Tibial artery (tissue), 4 donors: ENCODE data around the gene SYCE3.
A peak's percentile ranks its signal among the peaks of the same experiment; 100 is the strongest.

Experiments
- DNase-seq, 2 donors: peaks; one replicate each; pipeline ENCODE4 v3.0.0-alpha.2; 2019
- H3K27ac ChIP-seq, 2 donors: fragments of 200-600 bp; sonication (generic) in 1 of 2; 1 replicate in 1 of 2; 2 replicates in 1 of 2; pipeline ENCODE4 v1.5.1; 2018 to 2019; ENCODE audit warnings: mild to moderate bottlenecking in 1 of 2
- H3K27me3 ChIP-seq, 2 donors: fragments of 200-600 bp; sonication (generic) in 1 of 2; one replicate each; pipeline versions ENCODE4 v1.5.1 to v1.6.0; 2016 to 2019
- H3K36me3 ChIP-seq, 3 donors: fragments of 200-600 bp; sonication (generic) in 2 of 3; one replicate each; pipeline ENCODE4 v1.5.1; 2016 to 2019; ENCODE audit warnings: mild to moderate bottlenecking in 2 of 3
- H3K4me1 ChIP-seq, 4 donors: fragments of 200-600 bp; sonication (generic) in 2 of 4; 1 replicate in 3 of 4; 2 replicates in 1 of 4; pipeline ENCODE4 v1.5.1; 2016 to 2019
- H3K4me3 ChIP-seq, 2 donors: fragments of 200-600 bp; sonication (generic) in 1 of 2; 1 replicate in 1 of 2; 2 replicates in 1 of 2; pipeline ENCODE4 v1.5.1; 2018 to 2019; ENCODE audit warnings: mild to moderate bottlenecking in 2 of 2
- H3K9me3 ChIP-seq, 3 donors: fragments of 200-600 bp; sonication (generic) in 1 of 3; one replicate each; pipeline ENCODE4 v1.5.1; 2016 to 2019
- intact Hi-C: fragments of 100-400 bp; cut with DNase I; formaldehyde crosslinking; loops from one replicate; pipeline ENCODE4 v1.15.0; 2023; ENCODE audit warnings: low total_unique reads
- TF ChIP-seq, protein P1 (sequence below), 2 experiments: fragments of 200-600 bp in 1 of 2; fragments of 450-650 bp in 1 of 2; IDR thresholded peaks; one replicate each; pipeline ENCODE4 v1.5.1; 2017 to 2019; ENCODE audit warnings: antibody characterized with exemption in 2 of 2, mild to moderate bottlenecking in 1 of 2, moderate library complexity in 1 of 2

SYCE3 gene

DNA sequence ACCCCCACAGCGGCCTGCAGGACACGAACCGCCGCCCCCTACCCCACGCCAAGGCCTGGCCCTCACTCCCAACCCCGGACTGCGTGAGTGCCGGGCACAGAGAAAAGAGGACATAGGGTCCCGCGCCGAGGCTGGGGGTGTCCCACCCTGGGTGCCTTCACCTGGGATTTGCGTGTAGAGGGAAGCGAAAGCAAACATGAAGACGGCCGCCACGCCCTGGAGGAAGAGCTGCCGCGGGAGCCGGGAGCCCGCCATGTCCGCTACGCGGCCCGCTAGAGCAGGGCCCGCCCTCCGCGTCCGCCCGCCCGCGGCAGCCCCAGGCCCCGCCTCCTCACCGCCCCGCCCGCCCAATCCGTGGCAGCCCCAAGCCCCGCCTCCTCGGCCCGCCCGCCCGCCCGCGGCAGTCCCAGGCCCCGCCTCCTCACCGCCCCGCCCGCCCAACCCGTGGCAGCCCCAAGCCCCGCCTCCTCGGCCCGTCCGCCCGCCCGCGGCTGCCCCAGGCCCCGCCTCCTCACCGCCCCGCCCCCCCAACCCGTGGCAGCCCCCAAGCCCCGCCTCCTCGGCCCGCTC lies 55.2 kb downstream of the SYCE3 start, which contains the start of gene LMF2:
LMF2 (minus strand) TSS at position 282 of the 570 bp plus-strand sequence; CDS start at position 255, 27 bp downstream.
- DNase-seq = peak; percentile 81 to 95
- intact Hi-C loops = loop anchor here (10.0 kb wide), 1 partner anchor 263 kb away; the partner anchor contains the start of gene TUBGCP6

DNA sequence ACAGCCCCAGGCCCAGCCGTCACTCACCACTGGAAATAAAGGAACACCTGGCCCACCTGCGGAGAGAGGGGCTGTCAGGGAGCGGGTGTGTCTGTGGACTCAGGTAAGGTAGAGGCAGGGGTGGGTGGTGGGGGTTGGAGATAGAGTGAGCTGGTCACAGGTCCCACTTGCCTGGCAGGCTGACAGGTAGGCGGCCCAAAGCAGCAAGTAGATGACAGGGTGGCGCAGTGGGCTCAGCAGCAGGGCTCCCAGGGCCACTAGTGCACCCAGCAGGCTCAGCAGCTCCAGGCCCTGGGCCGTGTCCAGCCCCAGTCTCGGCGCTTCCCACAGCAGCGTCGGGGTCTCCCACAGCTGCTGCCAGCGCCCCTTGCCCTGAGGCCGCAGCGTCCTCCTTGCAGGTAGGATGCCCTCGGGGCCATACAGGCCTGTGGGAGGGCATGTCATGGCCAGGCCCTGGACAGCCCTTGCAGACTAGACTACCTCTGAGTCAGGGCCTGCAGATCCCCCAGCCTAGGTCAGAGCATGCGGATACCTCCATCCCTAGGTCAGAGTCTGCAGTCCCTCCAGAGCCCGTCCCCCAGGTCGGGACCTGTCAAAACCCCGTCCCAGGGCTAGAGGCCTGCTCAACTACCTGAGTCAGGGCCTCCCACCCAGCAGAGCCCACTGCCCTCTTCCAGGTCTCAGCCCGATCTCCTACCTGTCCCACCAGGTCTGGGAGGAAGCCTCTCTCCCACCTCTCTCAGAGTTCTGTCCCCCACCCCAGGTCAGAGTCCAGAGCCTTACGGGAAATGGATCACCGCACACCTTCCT lies 55.9 kb downstream of the SYCE3 start:
- intact Hi-C loops = loop anchor here (10.0 kb wide), 1 partner anchor 262 kb away; the partner anchor contains the start of gene TUBGCP6
- H3K27me3 ChIP-seq = no peaks in the 10 kb centered on the region
- peaks cover 0 to 36% (median 19%) of the 10 kb centered on the region in 4 donors for H3K4me1 ChIP-seq
- H3K27ac ChIP-seq = peak overlapping the region; percentile 92 to 94
- peak overlapping the region; percentile 88 to 99 for H3K4me3 ChIP-seq
- no peak for DNase-seq
- H3K36me3 ChIP-seq = peaks cover 32 to 49% (median 34%) of the 10 kb centered on the region in 3 donors
- no peaks in the 10 kb centered on the region for H3K9me3 ChIP-seq
- TF ChIP-seq, protein P1, sequence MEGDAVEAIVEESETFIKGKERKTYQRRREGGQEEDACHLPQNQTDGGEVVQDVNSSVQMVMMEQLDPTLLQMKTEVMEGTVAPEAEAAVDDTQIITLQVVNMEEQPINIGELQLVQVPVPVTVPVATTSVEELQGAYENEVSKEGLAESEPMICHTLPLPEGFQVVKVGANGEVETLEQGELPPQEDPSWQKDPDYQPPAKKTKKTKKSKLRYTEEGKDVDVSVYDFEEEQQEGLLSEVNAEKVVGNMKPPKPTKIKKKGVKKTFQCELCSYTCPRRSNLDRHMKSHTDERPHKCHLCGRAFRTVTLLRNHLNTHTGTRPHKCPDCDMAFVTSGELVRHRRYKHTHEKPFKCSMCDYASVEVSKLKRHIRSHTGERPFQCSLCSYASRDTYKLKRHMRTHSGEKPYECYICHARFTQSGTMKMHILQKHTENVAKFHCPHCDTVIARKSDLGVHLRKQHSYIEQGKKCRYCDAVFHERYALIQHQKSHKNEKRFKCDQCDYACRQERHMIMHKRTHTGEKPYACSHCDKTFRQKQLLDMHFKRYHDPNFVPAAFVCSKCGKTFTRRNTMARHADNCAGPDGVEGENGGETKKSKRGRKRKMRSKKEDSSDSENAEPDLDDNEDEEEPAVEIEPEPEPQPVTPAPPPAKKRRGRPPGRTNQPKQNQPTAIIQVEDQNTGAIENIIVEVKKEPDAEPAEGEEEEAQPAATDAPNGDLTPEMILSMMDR (IDR thresholded peaks at IDR 0.05) = no peak

More for the DNA sequence above, 55.2 kb downstream of the SYCE3 start, which contains the start of gene LMF2:
- H3K36me3 ChIP-seq = peaks cover 29 to 43% (median 30%) of the 10 kb centered on the region in 3 donors
- H3K9me3 ChIP-seq = no peaks in the 10 kb centered on the region
- peak within 1 kb of the TSS; percentile 92 to 94 for H3K27ac ChIP-seq
- TF ChIP-seq, protein P1 (IDR thresholded peaks at IDR 0.05) = peak in 1 of 2 experiments; percentile 6
- peak within 1 kb of the TSS; percentile 88 to 99 for H3K4me3 ChIP-seq
- H3K4me1 ChIP-seq = peaks cover 0 to 36% (median 19%) of the 10 kb centered on the region in 4 donors
- H3K27me3 ChIP-seq = no peaks in the 10 kb centered on the region

DNA sequence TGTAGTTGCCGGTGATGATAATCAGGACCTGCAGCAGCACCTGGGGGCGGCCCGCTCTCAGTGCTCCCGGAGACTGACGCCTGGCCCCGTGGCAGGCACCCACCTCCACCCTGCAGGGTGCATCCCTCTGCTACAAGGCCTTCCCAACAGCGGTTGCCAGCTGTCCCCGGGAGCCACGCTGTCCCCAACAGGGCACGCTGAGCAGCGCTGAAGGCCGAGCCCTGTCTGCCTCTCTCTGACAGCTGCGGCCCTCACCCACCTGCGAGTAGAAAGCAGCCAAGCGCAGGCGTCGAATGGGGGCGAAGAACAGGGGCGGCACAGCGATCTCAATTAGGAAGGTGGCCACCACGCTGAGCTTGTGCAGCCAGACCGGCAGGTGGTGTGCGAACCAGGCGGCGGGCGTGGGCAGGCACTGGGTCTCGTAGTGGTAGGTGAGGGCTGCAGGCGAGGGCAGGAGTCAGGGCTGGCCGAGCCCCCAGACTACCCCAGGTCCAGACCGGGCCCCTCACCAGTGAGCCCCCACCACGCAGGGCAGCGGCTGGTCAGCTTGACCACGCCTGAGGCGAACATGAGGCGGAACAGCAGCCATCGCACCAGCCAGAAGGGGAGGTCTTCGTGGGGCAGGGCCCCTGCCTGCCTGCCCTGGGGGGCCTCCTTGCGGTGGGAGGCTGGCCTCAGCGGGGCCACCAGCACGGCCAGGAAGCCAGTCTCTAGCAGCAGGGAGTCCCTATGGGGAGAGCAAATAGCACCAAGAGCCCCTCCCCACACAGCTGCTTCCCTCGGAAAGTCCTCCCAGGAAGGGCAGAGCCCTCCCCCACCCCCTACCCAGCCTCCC lies 56.7 kb downstream of the SYCE3 start:
- H3K9me3 ChIP-seq = no peaks in the 10 kb centered on the region
- TF ChIP-seq, protein P1 (IDR thresholded peaks at IDR 0.05) = no peak
- peaks cover 0 to 36% (median 19%) of the 10 kb centered on the region in 4 donors for H3K4me1 ChIP-seq
- H3K27me3 ChIP-seq = no peaks in the 10 kb centered on the region
- intact Hi-C loops = loop anchor here (10.0 kb wide), 1 partner anchor 261 kb away; the partner anchor contains the start of gene TUBGCP6
- peak overlapping the region; percentile 88 to 99 for H3K4me3 ChIP-seq
- no peak for DNase-seq
- peaks cover 32 to 49% (median 34%) of the 10 kb centered on the region in 3 donors for H3K36me3 ChIP-seq
- peak overlapping the region in 1 of 2 donors; percentile 92 for H3K27ac ChIP-seq

DNA sequence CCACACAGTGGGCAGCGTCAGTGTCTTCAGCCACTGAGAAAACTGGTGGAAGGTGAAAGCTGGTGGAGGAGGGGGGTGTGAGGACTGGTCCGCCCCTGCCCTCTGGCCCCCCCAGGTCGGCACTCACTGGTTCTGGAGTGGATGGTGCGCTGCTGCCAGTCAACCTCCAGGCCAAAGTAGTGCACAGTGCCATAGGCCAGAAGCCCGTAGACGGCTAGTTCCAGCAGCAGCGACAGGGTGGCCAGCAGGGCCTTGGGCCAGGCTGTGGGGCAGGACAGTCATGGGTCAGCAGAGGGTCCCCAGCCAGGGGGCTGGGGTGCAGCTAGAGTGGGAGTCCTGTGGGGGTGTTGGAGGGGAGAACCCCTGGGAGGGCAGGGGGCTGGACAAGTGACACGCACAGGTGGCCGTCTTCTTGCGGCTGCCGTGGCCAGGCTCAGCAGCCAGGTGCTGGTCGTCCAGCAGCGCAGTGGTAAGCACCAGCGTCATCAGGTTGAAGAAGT lies 57.4 kb downstream of the SYCE3 start:
- H3K4me3 ChIP-seq = no peak overlapping the region

More for the DNA sequence above, 57.4 kb downstream of the SYCE3 start:
- no peak for DNase-seq
- Histone ChIP-seq H3K36me3 (peaks cover 32 to 43% (median 34%) of the 10 kb centered on the region in 3 donors), H3K9me3 (no peaks in the 10 kb centered on the region), H3K27me3 (no peaks in the 10 kb centered on the region), H3K27ac (no peak overlapping the region), H3K4me1 (peaks cover 0 to 36% (median 19%) of the 10 kb centered on the region in 4 donors)
- intact Hi-C loops = loop anchor here (10.0 kb wide), 1 partner anchor 261 kb away; the partner anchor contains the start of gene TUBGCP6
- TF ChIP-seq, protein P1 (IDR thresholded peaks at IDR 0.05) = no peak
